Dendritic cell treated with granulocyte-macrophage colony-stimulating factor and Interleukin-4, amounts not matched to agents 40 ng/mL and 50 ng/mL, for 4 days (primary cell): ENCODE measurements around the gene PCDHA11.
"Not testable (repeated sequence)": the region's sequence is repeated elsewhere in the genome, so short reads cannot be mapped to it uniquely, and the experiment has no call there.

Source experiments
- H3K27ac Mint-ChIP-seq: one replicate; pipeline ENCODE4 v1.8.0; 2022; ENCODE audit warnings: mild to moderate bottlenecking, mixed read lengths
- H3K27me3 Mint-ChIP-seq: one replicate; pipeline ENCODE4 v1.8.0; 2022; ENCODE audit warnings: mild to moderate bottlenecking, mixed read lengths
- H3K36me3 Mint-ChIP-seq: one replicate; pipeline ENCODE4 v1.8.0; 2022; ENCODE audit warnings: low read depth, mixed read lengths
- H3K4me1 Mint-ChIP-seq: one replicate; pipeline ENCODE4 v1.8.0; 2022; ENCODE audit warnings: low read depth, mixed read lengths
- H3K4me3 Mint-ChIP-seq: one replicate; pipeline ENCODE4 v1.8.0; 2022; ENCODE audit warnings: mild to moderate bottlenecking, moderate library complexity, mixed read lengths
- H3K9me3 Mint-ChIP-seq: one replicate; pipeline ENCODE4 v1.8.0; 2022; ENCODE audit warnings: mixed read lengths
- intact Hi-C: fragments of 100-400 bp; cut with micrococcal nuclease; formaldehyde crosslinking; loops from one replicate; pipeline ENCODE4 v1.15.0; 2022

PCDHA11 gene

GRCh38 chr5:140870221-140871201 lies 1.8 kb downstream of the PCDHA11 start:
- H3K4me1 Mint-ChIP-seq = no peaks in the 10 kb centered on the region
- H3K9me3 Mint-ChIP-seq = peaks cover 35% of the 10 kb centered on the region
- intact Hi-C loops = no loop called here
- no peaks in the 10 kb centered on the region for H3K36me3 Mint-ChIP-seq
- H3K27ac Mint-ChIP-seq = no peak overlapping the region
- peaks cover 22% of the 10 kb centered on the region for H3K27me3 Mint-ChIP-seq
- no peak overlapping the region for H3K4me3 Mint-ChIP-seq

GRCh38 chr5:140875085-140876065 lies 6.6 kb downstream of the PCDHA11 start, which contains the start of gene PCDHA12:
Gene PCDHA12, plus strand, starts transcription at chr5:140875308. Its CDS starts 165 bp downstream, at chr5:140875473.
- H3K9me3 Mint-ChIP-seq = peaks cover 57% of the 10 kb centered on the region
- no peak within 1 kb of the TSS for H3K27ac Mint-ChIP-seq
- no peaks in the 10 kb centered on the region for H3K4me1 Mint-ChIP-seq
- no peaks in the 10 kb centered on the region for H3K36me3 Mint-ChIP-seq
- intact Hi-C loops = no loop called here
- H3K4me3 Mint-ChIP-seq = no peak within 1 kb of the TSS
- peaks cover 26% of the 10 kb centered on the region for H3K27me3 Mint-ChIP-seq

GRCh38 chr5:140876541-140877261 lies 7.9 kb downstream of the PCDHA11 start:
- H3K27ac Mint-ChIP-seq, H3K4me1 Mint-ChIP-seq, H3K4me3 Mint-ChIP-seq, H3K36me3 Mint-ChIP-seq, intact Hi-C loops: not testable (repeated sequence)
- Mint-ChIP-seq H3K27me3 (peaks cover 26% of the 10 kb centered on the region), H3K9me3 (peaks cover 57% of the 10 kb centered on the region)

- Mint-ChIP-seq H3K36me3 (no peaks in the 10 kb centered on the region), H3K4me1 (no peaks in the 10 kb centered on the region), H3K4me3 (no peak overlapping the region), H3K27me3 (peaks cover 29% of the 10 kb centered on the region), H3K9me3 (peaks cover 61% of the 10 kb centered on the region), H3K27ac (no peak overlapping the region)
- intact Hi-C loops = no loop called here
Measured at GRCh38 chr5:140877262-140877581, 8.5 kb downstream of the PCDHA11 start.

GRCh38 chr5:140881889-140882590 lies 13.3 kb downstream of the PCDHA11 start, which contains the start of gene PCDHA13:
Gene PCDHA13, plus strand, starts transcription at chr5:140882124. Its CDS starts 145 bp downstream, at chr5:140882269.
- no peak within 1 kb of the TSS for H3K4me3 Mint-ChIP-seq
- peaks cover 26% of the 10 kb centered on the region for H3K27me3 Mint-ChIP-seq
- H3K36me3 Mint-ChIP-seq = no peaks in the 10 kb centered on the region
- H3K9me3 Mint-ChIP-seq = peaks cover 62% of the 10 kb centered on the region
- H3K4me1 Mint-ChIP-seq = no peaks in the 10 kb centered on the region
- intact Hi-C loops = no loop called here
- no peak within 1 kb of the TSS for H3K27ac Mint-ChIP-seq

GRCh38 chr5:140882591-140882899 lies 13.8 kb downstream of the PCDHA11 start:
- Mint-ChIP-seq H3K4me3 (no peak overlapping the region), H3K27me3 (peaks cover 21% of the 10 kb centered on the region), H3K36me3 (no peaks in the 10 kb centered on the region), H3K27ac (no peak overlapping the region), H3K9me3 (peaks cover 62% of the 10 kb centered on the region), H3K4me1 (no peaks in the 10 kb centered on the region)
- intact Hi-C loops = no loop called here

GRCh38 chr5:140883373-140883772 lies 14.6 kb downstream of the PCDHA11 start:
- no peaks in the 10 kb centered on the region for H3K4me1 Mint-ChIP-seq
- H3K9me3 Mint-ChIP-seq = peaks cover 66% of the 10 kb centered on the region
- no peaks in the 10 kb centered on the region for H3K36me3 Mint-ChIP-seq
- intact Hi-C loops = no loop called here
- peaks cover 21% of the 10 kb centered on the region for H3K27me3 Mint-ChIP-seq
- H3K4me3 Mint-ChIP-seq = no peak overlapping the region
- no peak overlapping the region for H3K27ac Mint-ChIP-seq

- Mint-ChIP-seq H3K27ac (no peak overlapping the region), H3K27me3 (peaks cover 21% of the 10 kb centered on the region), H3K4me3 (no peak overlapping the region), H3K36me3 (no peaks in the 10 kb centered on the region), H3K9me3 (peaks cover 60% of the 10 kb centered on the region), H3K4me1 (no peaks in the 10 kb centered on the region)
- intact Hi-C loops = no loop called here
Measured at GRCh38 chr5:140883927-140884697, 15.4 kb downstream of the PCDHA11 start.

GRCh38 chr5:140916325-140916724 lies 47.6 kb downstream of the PCDHA11 start:
- H3K27me3 Mint-ChIP-seq = no peaks in the 10 kb centered on the region
- no peak overlapping the region for H3K27ac Mint-ChIP-seq
- H3K4me1 Mint-ChIP-seq = no peaks in the 10 kb centered on the region
- peaks cover 53% of the 10 kb centered on the region for H3K9me3 Mint-ChIP-seq
- intact Hi-C loops = no loop called here
- H3K4me3 Mint-ChIP-seq = no peak overlapping the region
- no peaks in the 10 kb centered on the region for H3K36me3 Mint-ChIP-seq
